SW 1271 (cell line): ENCODE results near the gene PTPRJ.
"Not testable (repeated sequence)": the region's sequence is repeated elsewhere in the genome, so short reads cannot be mapped to it uniquely, and the experiment has no call there.

ENCODE experiments used
- DNase-seq, 2 experiments: peaks; one replicate each; lab custom pipeline; 2025; lab: John Stamatoyannopoulos, UW

PTPRJ gene

DNA sequence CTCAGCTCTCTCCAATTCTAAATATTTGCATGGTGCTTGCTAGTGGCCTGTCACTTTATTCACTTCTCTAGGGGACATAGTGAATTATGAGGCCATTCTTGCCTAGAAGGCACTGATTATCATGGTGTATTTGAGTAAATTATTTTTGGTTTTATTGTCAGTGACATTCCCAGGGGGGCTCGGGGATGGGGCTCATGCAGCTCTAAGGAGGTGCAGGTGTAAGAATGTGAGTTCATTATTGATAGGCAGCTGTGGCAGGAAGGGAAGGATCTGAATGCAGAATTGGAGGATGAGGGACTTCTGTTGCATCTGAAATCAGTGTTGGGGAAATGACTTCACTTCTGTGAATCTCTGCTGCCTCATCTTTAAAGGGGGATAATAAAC, 182.5 kb downstream of the PTPRJ start:
- no peak for DNase-seq

- DNase-seq = no peak
Measured at GRCh38 chr11:48163360-48164100, 183.2 kb downstream of the PTPRJ start.

DNA sequence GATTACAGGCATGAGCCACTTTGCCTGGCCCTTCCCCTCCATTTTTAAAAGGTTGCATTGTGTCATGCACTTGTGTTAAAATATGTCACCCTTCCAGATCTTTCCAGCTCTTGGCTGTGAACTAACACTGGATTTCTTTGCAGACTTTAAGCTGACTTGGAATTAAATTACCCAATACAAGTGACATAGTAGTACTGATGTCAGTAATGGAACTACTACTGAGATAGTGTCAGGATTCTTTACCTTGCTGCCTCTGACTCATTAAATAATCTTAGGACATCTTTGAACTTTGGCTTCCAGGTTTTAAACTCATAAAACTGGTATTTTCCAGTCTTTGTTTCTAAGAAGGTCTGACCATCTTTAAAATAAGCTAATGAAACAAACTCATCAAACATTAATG, 184.5 kb downstream of the PTPRJ start:
- no peak for DNase-seq

- no peak for DNase-seq
Measured at GRCh38 chr11:48165426-48165825, 185.1 kb downstream of the PTPRJ start.

DNA sequence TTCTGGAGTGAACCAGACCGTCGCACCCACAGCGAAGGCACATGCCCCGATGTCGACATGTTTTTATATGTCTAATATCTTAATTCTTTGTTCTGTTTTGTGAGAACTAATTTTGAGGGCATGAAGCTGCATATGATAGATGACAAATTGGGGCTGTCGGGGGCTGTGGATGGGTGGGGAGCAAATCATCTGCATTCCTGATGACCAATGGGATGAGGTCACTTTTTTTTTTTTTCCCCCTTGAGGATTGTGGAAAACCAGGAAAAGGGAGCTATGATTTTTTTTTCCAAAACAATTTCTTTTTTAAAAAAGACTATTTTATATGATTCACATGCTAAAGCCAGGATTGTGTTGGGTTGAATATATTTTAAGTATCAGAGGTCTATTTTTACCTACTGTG, 187.0 kb downstream of the PTPRJ start:
- no peak for DNase-seq

GRCh38 chr11:48168815-48169214, 188.5 kb downstream of the PTPRJ start:
- DNase-seq = no peak

- DNase-seq = no peak
Measured at GRCh38 chr11:48169259-48169658, 188.9 kb downstream of the PTPRJ start.

- no peak for DNase-seq
Measured at GRCh38 chr11:48169717-48170116, 189.4 kb downstream of the PTPRJ start.

GRCh38 chr11:48170241-48171233, 190.2 kb downstream of the PTPRJ start:
- no peak for DNase-seq

DNA sequence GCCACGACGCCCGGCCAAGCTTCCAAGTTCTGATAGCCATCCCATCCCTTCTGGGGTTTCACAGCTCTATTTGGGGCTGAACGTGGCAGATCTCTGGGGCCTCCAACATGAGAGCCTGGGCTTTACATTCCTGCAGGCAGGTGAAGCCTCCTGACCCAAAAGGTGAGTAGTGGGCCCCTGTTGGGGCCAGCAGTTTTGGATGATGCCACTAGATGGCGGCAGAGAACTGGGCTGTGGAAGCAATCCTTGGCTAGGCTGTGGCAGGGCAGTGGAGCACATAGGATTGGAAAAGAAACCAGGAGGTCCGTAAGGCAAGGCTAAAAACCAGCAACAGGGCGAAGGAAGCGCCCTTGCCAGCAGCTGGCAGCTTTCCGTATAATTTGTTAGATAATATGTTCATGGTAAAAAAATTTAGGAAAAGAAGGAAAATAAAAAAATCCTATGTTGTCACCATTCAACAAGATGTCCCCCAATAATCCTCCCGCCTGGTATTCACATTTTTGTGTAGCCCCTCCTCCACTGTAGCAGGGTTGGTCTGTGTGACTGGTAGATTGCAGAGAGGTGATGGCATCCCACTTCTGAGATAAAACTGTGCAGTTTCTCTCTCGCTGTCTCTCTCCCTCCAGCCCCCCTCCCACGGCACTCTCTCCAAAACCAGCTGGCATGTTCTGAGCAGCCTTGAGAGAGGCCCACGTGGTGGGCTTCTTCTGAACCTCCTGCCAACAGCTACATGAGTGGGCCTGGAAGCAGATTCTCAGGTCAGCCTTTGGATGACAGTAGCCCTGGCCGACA, 192.7 kb downstream of the PTPRJ start:
- peak in 1 of 2 experiments; percentile 38 for DNase-seq

GRCh38 chr11:48177661-48178060, 197.3 kb downstream of the PTPRJ start:
- no peak for DNase-seq

- DNase-seq = no peak
Measured at GRCh38 chr11:48180627-48181026, 200.3 kb downstream of the PTPRJ start.

- no peak for DNase-seq
Measured at GRCh38 chr11:48182860-48183526, 202.6 kb downstream of the PTPRJ start.

DNA sequence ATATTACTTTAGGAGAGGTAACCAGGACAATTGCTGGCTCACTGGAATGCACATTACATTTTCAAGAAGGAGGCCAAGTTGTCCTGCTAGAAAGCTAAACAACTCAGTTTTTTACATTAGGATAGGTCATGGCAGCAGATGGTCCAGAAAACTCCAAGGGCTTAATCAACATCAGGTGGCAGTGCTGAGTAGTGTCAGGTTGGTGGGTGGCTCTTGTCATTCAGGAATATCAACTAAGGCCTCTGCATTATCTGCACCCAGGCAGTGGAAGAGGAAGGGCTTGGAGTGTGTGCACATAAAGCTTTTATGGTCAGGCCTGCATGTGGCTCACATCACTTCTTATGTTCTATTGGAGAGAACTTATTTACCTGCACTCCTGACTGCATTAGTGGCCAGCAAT, 204.1 kb downstream of the PTPRJ start:
- DNase-seq = no peak

GRCh38 chr11:48190906-48191654, 210.7 kb downstream of the PTPRJ start:
- DNase-seq = not testable (repeated sequence)

GRCh38 chr11:48193876-48194275, 213.5 kb downstream of the PTPRJ start:
- no peak for DNase-seq

DNA sequence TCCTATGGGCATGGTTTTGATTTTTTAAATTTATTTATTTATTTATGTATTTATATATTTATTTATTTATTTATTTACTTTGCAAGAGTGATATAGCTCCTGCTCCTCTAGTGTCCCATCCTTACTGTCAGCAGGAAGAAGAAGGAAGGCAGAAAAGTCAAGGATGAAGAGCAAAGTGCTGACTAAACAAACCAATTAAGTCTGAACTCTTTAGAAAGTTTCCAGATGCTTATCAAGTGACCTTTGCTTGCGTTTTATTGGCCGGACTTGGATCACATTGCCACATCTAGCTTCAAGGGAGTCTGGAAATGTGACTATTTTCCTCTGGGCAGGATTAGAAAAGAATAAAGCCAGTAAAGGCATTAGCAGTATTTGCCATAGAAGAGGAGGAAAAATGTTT, 227.5 kb downstream of the PTPRJ start:
- DNase-seq = no peak

GRCh38 chr11:48210052-48210451, 229.7 kb downstream of the PTPRJ start:
- DNase-seq = peak in 1 of 2 experiments; percentile 19

- DNase-seq = no peak
Measured at GRCh38 chr11:48216510-48216909, 236.2 kb downstream of the PTPRJ start, which contains the start of gene OR4B1. OR4B1 (plus strand) TSS chr11:48216810; CDS start chr11:48216810, 0 bp downstream.
